GM12801 (cell line): ENCODE measurements around the gene CLIC4.

Experiments
- TF ChIP-seq, protein P1 (sequence below): IDR thresholded peaks from one replicate; pipeline ENCODE4 v1.5.1; 2011; ENCODE audit warnings: control low read depth; ENCODE audit not compliant: insufficient read length; ENCODE audit errors: extremely low read depth

CLIC4 gene

DNA sequence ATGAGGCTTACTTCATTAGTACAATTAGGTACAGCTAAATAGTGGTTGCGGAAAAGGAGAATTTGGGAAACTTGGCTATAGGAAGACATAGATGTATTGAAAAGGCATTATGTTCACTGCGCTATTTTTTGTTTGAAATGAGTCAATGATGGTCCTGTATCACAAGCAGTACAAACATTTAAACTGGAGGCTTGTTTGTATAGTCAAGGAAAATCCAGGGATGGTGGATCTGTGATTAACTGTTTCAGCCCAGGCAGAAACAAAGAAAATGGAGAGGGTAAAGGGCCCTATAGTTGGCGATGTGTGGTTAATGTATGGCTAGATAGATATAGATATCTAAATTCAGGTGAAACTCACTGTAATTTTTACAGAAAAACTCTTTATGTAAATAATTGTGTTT is 79.9 kb downstream of the CLIC4 start:
- TF ChIP-seq, protein P1, sequence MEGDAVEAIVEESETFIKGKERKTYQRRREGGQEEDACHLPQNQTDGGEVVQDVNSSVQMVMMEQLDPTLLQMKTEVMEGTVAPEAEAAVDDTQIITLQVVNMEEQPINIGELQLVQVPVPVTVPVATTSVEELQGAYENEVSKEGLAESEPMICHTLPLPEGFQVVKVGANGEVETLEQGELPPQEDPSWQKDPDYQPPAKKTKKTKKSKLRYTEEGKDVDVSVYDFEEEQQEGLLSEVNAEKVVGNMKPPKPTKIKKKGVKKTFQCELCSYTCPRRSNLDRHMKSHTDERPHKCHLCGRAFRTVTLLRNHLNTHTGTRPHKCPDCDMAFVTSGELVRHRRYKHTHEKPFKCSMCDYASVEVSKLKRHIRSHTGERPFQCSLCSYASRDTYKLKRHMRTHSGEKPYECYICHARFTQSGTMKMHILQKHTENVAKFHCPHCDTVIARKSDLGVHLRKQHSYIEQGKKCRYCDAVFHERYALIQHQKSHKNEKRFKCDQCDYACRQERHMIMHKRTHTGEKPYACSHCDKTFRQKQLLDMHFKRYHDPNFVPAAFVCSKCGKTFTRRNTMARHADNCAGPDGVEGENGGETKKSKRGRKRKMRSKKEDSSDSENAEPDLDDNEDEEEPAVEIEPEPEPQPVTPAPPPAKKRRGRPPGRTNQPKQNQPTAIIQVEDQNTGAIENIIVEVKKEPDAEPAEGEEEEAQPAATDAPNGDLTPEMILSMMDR, result no peak

DNA sequence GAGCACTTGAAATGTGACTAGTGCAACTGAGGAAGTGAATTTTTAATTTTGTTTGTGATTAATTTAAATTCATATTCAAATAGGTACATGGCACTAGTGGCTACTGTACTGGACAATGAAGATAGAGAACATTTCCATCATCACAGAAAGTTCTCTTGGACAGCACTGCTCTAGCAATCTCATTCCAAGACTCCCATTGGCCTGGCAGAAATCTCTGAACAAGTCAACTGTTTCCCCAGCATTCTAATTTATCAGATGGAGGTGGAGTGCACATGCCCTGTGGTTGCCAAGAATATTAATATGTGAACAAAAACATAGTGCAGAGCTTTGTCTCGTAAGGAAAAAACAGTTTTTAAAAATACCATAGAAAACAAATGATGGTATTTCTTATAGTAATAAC is 81.3 kb downstream of the CLIC4 start:
- TF ChIP-seq, protein P1, result no peak

DNA sequence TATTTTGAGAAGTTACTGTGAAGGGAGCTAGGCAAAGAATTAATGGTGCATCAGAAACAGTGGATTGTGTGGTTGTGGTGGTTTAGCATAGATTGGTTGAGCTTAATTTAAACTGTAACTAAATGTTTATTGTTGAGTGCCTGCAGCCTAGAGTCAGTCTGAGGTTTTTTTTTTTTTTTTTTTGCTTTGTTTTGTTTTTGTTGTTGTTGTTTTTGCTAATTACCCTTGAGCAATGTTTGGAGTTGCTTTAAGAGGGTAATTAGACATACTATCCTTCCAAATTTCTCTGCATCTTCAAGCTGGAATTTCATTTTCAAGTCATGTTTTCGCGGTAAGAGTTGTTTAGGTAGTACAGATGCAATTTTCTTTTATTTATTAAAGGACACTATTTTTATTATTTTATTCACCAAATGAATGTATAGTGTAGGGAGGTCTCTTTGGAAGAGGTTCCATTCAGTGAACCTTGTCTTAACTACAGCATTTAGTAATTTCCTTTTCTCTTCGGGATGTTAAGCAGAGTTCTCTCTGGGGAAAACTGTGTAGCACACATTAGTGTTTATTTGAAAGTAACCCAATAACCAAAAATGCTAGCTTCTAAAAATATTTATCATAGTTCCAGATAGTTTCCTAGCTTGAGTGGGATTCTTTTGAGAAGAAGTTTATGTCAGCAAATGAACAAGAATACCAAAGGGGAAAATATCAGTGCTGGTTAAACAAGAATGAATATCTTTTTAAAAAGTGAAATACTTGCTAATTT is 82.3 kb downstream of the CLIC4 start:
- TF ChIP-seq, protein P1, result no peak

DNA sequence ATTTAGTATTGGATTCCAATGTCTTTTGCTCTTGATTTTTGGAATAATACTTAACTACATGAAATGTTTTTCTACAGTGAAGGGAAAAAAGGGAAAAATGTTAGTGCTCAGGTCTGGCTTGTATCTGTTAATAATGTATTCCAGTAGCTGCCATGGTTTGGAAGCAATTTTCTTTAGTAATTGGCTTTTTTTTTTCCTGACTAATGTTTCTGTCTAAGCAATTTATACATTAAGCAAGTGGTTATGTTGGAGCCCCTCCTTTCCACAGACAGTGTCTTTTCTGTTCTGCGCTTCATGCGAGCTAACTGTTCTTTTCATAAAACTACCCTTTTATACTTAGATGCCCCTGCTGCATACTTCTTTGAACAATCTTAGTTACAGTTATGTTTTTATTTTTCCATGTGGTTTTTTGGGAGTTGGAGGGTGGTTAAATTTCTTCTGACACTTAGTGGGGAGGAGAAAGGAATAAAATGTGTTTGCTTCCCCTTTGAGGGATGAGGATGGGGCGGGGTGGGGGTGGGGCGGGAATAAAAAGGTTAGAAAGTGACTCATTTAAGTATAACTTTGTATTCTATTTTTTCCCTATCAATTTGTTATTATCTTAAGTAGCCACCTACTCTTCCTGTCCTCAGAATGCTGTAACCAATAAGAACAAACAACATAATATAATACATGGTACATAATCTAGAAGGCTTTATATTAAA is 83.1 kb downstream of the CLIC4 start:
- TF ChIP-seq, protein P1, result no peak

DNA sequence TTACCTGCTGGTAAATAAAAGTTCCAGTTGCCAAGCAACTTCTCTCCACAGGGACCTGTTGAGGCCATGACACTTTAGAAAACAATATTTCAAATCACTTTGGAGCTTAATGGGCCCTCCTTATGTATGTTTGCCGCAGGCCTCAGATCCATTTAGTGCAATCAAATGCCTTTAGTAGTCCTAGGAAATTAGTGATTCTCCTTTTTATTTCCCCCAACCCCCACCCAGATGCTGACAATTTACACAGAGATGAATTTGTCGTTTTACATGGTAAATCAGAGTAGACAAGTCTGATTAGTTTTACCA is 83.6 kb downstream of the CLIC4 start:
- TF ChIP-seq, protein P1, result no peak

DNA sequence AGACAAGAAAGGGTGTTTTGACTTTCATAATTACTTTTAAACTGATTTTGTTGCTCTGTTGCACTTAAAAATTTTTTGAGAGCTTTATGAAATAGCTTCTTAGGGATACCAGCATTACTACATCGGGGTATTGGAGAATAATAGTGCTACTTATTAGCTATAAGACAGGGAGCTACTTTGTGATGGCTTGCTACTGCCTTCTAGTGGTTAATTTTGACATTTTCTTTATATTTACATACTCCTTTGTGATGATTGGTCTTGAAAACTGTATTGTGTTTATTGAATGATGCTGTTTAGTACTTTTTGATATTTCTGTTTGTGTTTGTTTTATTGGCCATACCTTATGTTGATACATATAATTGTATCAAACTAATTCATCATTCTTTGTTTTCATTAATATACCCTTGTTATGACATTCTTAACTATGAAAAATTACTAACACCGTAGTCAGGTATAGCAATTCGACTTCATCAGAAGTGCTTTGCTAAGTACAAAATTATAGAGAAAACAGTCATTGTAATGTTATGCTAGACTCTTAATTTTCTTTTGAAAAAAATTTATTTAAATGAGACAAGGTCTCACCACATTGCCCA is 85.5 kb downstream of the CLIC4 start:
- TF ChIP-seq, protein P1, result peak; percentile 6

DNA sequence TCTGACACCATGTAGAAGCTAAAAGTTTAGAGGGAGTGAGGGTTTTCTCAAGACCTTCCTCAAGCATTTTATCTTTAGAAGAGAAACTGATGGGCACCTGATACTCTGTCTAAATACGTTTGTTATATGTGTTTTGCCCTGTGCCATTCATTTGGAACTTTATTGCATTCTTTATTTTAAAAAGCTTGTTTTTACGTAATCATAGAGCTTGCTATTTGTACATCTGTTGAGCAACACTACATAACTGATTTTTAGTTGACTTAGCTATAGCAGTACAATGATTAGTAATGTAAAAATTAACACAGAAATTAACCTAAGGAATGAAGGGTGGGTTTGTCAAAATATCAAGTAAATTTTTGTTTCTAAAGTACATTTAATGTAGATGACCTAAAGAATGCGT is 96.3 kb downstream of the CLIC4 start:
- TF ChIP-seq, protein P1, result no peak
